Prostate gland (tissue), 2 donors: ENCODE measurements around the gene ZNF134.

Experiments
- CTCF ChIP-seq, 4 experiments: fragments of 200-600 bp in 2 of 4; fragments of 450-650 bp in 2 of 4; sonication (generic) in 2 of 4; IDR thresholded peaks; 1 replicate in 3 of 4; 2 replicates in 1 of 4; pipeline ENCODE4 v1.5.1; 2016 to 2019; ENCODE audit warnings: antibody characterized with exemption in 4 of 4, mild to moderate bottlenecking in 2 of 4, moderate library complexity in 2 of 4
- POLR2AphosphoS5 ChIP-seq: sonication (generic); formaldehyde crosslinking; IDR thresholded peaks from one replicate; pipeline ENCODE4 v1.6.1; 2017; ENCODE audit warnings: antibody characterized with exemption

- no peak for TF ChIP-seq CTCF (IDR thresholded peaks at IDR 0.05)
- no peak for TF ChIP-seq POLR2AphosphoS5
Measured at GRCh38 chr19:57615346-57615745, 1.3 kb downstream of the ZNF134 start.
